Ureter (tissue), 1 donor: ENCODE measurements around the gene EML1. TPM values are rescaled to one million over a fixed set of nuclear protein-coding genes. Genes with fewer than 3 reads are reported as not detected.
"Not testable (repeated sequence)": the region's sequence is repeated elsewhere in the genome, so short reads cannot be mapped to it uniquely, and the experiment has no call there.

Experiments used
- DNase-seq: peaks from one replicate; pipeline ENCODE4 v3.0.0-alpha.2; 2020; ENCODE audit warnings: low spot score
- total RNA-seq: library from RNA; stranded (reverse); gene quantifications from one replicate; pipeline ENCODE4 v1.2.4, GENCODE V29; 2023
- donor health status: DM: yes; HTN: yes; CAD: no.

EML1 gene
- total RNA-seq, 1 donor from 2014 or later: 34.1 TPM

DNA sequence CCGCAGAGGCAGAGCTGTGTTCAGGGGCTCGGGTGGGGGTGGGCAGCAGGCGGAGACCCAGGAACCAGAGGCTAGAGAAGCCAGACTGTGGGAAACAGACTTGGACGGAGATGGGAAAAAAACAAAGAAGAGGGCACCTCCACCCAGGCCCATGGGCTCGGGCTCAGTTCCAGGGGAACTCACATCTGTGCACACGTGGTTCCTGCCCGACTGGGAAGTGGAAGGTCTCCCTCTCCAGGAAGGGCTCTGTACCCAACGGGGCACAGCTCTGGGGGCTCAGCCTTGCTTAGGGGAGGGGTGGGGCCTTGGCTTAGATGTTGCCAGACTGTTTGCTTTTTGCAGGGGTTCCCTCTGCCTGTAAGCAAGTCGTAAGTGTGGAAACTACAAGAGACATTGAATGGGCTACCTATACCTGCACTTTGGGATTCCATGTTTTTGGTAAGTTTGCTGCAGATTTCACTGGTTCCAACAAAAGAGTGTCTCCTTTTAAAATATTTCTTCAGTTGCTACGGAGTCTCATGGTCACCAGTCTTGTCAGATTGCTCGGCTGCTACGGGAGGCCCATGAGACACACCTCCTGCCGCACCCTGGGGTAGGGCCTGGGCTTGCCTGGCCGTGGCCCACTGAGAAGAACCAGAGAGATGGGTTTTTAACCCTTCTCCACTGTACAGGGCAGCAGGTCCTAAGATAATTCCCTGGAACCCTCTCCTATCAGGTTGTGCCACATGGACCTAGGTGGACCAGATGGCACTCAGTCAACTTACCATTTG lies 144.4 kb downstream of the EML1 start:
- DNase-seq: peak; percentile 57

DNA sequence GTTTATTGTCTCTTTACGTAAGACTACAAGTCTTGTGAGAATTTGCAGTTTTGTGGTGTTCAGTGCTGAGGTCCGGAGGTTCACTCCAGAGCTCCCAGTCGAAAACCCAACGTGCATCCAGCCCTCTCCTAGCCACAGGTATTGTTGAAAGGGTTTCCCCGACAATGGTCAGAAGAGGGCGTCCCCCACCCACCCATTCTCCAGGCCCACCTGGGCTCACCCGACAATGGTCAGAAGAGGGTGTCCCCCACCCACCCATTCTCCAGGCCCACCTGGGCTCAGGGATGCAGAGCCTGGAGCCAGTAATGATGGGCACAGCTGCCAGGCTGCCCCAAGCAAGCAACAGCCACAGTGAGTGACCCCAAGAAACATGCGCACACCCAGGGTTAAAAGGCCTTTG lies 145.2 kb downstream of the EML1 start:
- DNase-seq: no peak

DNA sequence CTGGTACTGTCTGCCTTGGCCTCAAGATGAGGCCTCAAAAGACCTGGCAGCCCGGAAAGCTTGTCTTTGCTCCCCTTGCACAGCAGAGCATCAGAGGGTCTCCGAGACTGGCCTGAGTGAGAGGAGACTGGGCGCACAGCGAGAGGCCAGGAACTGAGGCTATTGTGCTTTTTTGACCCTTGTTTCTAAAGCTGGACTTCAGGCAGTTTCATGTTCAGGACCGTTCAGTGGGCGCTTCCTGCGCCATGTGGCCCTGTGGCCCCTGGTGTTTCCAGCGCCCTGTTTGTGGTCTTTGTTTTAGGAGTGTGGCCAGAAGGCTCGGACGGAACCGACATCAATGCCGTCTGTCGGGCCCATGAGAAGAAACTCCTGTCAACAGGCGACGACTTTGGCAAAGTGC lies 145.7 kb downstream of the EML1 start:
- DNase-seq: no peak

DNA sequence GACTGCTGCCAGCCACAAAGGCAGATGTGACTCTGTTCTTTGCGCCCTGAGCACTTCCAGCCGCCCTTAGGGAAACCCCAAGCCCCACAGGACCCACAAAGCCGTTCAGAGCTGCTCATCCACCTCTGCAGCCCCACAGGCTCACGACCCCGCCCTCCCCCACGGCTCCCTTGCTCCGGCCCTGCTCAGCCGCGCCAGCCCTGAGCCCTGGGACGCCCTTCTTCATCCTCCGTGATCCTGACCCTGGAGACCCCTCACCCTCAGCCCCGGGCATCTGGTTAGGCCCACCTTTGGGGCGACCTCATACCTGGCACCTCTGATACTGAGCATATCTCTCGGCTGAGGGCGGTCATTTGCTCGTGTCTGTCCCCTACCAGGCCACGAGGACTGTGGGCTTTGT lies 146.2 kb downstream of the EML1 start:
- DNase-seq: peak; percentile 34

DNA sequence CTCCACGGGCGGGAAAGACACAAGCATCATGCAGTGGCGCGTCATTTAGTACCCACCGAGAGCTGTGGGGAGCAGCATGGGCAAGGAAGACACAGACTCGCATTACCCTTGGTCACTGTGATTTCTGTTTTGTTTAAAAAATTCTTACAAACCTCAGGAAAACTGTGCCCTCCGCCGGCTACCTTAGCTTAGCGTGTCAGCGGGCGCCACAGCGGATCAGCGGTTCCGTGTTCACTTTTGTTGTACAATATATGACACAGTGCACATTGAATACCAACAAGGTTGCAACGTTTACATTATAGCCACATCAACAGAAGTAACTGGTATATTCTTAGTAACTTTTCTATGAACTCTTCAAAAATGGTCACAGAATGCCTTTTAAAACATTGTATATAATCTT lies 146.9 kb downstream of the EML1 start:
- DNase-seq: no peak

DNA sequence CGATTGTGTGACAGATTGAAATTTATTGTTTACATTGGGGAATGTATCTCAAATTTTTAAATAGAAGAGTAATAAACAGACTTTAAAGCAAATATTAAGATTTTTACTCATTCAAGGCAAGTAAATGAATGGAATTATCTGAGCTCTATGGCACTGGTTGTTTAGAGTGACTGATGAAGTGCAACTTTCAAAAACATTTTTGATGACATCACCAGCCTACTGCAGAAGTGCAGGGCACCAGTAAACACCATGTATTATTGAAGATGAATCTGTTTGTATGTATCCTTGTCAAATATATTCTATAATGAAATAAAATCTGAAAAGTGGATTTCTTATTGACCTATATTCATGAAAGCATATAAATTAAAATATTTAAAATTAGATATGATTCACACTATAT lies 148.0 kb downstream of the EML1 start:
- no peak for DNase-seq

DNA sequence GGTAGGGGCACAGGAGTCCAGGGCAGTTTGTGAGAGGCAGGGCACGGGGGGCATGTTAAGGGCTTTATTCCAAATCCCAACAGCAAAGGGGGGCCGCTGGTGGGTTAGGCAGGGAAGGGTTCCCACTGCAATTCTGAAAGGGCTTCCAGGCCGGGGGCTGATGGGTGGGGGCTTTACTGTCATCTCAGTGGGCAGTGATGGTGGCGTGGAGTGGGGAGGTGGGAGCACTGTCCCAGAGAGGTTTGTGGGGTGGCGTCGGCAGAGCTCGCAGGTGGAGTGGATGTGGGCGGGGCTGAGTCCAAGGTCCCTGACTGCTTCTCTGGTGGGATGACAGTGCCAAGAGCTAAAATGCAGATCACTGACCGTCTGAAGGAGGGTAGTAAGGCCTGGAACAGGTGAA lies 150.4 kb downstream of the EML1 start:
- DNase-seq: no peak

DNA sequence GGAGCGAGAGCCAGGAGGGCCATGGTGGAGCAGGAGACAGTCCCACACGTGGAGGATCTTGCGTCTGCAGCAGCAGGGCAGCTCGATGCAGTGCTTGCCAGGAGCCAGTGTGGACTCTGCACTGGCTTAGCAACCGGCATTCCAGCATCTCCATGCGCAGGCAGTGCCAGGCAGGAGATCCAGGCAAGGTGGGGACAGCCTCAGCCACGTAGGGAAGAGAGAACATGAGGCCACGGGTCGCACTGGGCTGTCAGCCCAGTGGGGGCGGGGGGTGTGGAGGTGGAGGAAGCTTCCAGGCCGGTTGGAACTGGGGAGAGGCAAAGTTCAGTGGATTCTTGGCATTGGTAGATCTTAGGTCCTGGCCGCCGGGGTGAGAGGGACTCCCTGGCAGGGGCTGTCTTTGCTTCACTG lies 151.0 kb downstream of the EML1 start:
- DNase-seq: no peak

DNA sequence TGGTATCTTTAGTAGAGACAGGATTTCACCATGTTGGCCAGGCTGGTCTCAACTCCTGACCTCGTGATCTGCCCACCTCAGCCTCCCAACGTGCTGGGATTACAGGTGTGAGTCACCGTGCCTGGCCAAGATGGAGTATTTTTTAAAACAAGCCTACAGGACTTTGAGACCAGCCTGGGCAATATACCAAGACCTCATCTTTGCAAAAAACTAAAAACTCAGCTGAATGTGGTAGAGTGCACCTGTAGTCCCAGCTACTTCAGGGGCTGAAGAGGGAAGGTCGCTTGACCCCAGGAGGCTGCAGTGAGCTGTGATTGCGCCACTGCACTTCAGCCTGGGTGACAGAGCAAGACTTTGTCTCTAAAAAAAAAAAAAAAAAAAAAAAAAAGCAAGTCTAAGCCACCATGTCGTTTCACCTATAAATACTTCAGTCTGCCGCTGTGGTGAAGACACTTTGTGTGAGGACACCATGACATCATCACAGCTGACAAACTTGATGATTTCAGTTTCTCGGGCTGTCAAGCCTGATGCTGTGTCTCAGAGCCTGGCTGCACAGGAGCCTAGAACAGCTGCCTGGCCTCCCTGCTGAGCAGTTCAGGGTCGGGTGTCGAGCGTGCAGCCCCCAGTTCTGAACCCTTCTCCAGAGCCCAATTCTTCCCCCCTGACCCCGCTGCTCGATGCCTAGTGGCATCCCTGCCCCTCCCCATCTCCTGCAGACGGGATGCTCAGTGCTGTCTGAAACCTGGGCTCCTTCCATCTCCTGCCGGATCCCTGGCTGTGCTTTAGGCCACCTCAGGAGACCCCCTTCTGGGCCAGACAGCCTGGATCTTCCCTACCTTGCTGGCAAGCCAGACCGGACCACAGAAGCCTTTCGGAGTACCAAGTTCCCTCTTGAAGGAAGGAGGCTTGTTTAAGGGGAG lies 152.8 kb downstream of the EML1 start:
- no peak for DNase-seq

DNA sequence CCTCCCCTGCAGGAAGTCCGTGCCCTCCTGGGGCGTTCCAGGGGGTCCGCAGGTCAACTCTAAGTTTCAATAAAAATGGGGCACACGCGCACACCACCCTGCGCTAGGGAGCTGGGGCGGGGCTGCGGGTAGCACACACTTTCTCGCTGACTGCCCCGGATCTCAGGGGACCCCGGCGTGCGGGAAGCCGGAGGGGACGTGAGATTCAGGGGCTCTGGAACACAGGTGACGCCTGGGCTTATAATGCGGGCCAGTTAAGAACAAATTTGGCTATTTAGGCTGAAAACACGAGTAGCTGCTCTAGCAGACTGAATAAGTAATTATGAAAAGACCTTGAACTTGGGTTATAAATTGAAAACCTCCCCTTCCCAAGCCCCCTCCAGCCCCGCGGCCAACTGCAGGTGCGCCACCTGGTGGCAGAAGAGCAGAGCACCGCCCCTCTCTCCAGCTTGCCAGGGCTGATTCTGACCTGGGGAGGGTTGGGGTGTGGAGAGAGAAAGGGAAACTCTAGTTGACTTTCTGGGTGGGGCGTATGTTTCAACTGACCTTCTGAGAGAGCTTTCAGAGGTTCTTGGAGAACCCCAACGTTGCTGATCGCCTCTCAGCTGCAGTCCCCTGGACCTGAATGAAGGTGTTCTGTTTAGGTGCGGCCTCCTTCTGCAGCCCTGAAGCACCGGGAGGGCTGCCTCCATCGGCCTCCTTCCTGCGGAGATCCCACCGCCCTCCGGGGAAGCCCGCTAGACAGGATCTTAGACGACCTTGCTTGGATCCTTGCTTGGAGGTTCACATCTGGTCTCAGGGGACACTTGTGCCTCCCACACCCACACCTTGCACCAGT lies 153.7 kb downstream of the EML1 start:
- no peak for DNase-seq

DNA sequence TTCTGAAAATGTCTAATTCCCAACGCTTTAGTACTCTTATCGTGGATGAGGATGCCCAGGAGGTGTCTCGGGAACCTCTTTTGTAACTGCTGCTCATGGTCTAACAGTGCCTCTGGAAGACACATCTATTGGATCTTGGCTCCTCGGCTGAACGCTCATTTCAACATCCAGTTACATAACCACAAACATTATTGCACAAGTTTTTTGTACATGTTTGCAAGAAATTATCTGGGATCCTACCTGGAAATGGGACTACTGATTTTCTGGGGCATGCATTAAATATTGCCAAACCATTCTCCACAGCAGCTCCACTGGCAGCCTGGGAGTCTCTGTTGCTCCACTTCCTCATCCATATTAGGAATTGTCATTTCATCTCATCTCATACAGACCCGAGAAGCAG lies 154.5 kb downstream of the EML1 start:
- no peak for DNase-seq

DNA sequence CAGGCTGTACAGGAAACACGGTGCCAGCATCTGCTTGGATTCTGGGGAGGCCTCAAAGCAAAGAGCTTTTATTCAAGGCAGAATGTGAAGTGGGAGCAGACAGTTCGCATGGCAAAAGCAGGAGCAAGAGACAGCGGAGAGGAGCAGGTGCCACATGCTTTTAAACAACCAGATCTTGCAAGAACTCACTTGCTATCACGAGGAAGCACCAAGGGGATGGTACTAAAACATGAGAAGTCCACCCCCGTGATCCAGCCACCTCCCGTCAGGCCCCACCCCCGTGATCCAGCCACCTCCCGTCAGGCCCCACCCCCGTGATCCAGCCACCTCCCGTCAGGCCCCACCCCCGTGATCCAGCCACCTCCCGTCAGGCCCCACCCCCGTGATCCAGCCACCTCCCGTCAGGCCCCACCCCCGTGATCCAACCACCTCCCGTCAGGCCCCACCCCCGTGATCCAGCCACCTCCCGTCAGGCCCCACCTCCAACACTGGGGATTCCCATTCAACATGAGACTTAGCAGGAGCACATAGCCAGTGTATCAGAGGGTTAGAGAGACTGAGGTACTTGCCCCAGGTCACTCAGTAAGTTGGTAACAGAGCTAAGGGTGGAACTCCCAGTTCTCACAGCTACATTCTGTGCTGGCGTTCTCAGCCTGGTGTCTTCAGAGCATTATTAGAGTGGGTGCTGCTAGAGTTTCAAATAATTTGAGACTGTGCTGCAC lies 156.0 kb downstream of the EML1 start:
- DNase-seq: not testable (repeated sequence)

DNA sequence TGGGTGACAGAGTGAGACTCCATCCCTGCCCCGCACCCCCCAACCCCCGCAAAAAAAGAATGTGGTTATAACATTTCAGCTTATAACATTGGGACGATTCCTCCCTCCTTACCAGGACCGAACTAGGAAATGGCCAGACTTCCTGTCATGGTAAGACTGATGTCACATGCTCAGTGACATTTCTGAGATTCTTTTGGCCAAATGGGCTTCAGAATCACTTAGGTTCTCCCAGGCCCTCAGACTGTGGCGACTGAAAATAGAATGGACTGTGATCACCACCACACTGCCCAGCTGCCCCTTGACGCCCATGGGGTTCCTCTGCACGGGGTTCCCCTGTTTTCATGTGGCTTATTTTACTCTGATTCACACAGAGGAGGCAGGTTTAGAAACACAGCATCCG lies 157.0 kb downstream of the EML1 start:
- no peak for DNase-seq

DNA sequence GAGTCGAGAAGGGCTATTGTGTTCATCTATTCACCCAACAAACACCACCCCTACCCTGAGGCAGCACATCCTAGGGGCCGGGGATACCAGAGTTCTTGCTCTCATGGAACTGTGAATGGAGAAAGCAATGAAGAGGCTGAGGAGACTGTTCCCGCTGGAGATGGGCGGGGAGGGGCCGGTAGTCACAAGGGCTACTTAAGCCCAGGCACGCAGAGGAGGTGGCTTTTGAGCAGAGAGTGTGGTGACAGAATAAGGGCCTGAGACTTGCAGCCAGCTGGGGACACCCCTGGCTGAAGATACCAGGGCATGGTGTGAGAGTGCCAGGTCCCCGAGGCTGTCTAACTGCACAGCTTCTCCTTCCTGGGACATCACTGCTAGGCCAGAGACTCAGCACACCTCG lies 157.9 kb downstream of the EML1 start:
- no peak for DNase-seq

DNA sequence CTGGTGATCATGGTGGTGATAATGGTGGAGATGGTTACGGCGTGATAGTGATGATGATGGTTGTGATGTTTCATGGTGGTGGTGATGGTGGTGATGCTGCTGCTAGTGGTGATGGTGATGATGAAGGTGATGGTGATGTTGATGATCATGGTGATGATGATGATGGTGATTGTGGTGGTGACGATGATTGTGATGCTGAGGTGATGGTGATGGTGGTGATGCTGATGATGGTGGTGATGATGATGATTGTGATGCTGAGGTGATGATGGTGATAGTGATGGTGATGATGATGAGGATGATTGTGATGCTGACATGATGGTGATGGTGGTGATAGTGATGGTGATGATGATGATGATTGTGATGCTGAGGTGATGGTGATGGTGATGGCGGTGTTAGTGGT lies 158.8 kb downstream of the EML1 start:
- DNase-seq: no peak

DNA sequence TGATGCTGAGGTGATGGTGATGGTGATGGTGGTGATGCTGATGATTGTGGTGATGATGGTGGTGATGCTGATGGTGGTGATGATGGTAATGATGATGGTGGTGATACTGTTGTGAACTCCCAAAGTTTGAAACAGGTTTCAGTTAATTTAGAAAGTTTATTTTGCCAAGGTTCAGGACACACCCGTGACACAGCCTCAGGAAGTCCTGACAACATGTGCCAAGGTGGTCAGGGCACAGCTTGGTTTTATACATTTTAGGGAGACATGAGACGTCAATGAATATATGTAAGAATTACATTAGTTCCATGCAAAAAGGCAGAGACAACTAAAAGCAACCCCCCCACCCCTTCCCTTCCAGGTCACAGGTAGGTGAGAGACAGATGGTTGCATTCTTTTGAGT lies 159.2 kb downstream of the EML1 start:
- DNase-seq: no peak

DNA sequence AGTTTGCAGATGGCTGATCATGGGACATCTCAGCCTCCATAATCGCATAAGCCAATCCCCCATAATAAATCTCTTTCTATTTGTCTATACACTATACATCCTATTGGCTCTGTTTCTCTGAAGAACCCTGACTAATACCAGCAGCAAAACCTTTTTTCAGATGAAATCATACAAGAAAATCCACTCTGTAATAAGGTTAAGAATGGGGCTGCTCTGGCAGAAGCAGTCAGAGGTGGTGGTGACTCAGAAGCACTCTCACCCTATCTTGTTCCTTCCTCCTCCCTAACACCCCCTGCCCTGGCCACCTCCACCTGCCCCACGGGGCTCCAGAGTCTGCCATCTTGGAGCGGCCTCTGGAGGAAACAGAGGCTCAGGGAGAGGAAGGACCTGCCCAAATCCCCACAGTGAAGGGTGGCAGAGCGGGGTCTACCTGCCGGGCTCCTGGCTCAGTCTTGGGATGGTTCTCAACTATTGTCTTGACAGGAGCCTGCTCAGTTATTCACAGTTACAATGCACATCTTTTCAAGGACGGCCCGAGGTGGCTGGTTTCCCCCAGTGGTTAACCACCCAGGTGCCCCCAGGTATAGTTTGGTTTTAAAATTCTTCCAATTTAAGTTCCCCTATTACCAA lies 162.7 kb downstream of the EML1 start:
- DNase-seq: no peak

DNA sequence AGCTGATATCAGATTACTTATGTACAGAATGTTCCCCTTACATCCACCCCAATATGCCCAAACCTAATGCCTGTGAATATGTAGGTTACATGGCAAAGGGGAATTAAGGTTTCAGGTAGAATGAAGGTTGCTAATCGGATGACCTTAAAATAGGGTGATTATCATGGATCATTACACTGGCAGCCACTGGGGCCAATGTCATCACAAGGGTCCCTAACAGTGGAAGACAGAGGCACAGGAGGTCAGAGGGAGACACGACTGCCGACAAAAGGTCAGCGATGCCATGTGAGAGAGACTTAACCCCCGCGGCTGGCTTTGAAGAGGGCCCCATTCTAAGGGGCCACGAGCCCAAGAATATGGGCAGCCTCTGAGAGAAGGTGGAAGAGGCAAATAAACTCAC lies 165.2 kb downstream of the EML1 start:
- DNase-seq: no peak

DNA sequence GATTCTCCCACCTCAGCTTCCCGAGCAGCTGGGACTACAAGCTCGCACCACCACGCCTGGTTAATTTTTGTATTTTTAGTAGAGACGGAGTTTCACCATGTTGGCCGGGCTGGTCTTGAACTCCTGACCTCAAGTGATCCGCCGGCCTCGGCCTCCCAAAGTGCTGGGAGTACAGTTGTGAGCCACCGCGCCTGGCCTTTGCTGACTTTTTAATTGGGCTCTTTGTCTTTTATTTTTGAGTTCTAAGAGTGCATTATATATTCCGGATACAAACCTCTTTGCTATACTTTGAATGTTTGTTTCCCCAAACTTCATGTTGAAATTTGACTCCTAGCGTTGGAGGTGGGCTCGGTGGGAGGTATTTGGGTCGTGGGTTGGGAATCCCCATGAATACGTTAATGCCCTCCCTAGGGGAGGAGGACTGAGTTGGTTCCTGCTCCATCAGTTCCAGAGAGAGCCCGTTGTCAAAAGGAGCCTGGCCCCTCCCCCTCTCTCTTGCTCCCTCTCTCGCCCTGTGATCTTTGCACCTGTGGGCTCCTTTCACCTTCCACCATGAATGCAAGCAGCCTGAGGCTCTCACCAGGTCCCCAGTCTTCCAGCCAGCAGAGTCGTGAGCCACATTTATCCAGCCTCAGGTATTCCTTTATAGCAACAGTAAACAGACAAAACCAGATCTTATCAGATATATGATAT lies 168.8 kb downstream of the EML1 start:
- DNase-seq: no peak

DNA sequence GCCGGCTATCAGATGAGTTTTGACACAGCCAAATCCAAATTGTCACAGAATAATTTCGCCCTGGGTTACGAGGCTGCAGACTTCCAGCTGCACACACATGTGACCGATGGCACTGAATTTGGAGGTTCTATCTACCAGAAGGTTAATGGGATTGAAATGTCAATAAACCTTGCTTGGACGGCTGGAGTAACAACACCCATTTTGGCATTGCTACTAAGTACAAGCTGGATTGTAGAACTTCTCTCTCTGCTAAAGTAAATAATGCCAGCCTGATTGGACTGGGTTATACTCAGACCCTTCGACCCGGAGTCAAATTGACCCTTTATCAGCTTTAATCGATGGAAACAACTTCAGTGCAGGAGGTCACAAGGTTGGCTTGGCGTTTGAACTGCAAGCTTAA lies 171.8 kb downstream of the EML1 start:
- DNase-seq: no peak
